MM.1S (cell line): Measurements from ENCODE around the gene SDC3.

Experiments used
- DNase-seq: peaks from one replicate; pipeline ENCODE4 v3.0.0-alpha.2; 2015
- H2AFZ ChIP-seq: fragments of 300-600 bp; sonication (generic); 2 replicates; pipeline ENCODE4 v1.6.0; 2016; ENCODE audit warnings: antibody characterized with exemption, low read length
- H3F3A ChIP-seq: fragments of 300-600 bp; sonication (generic); 2 replicates; pipeline ENCODE4 v1.6.1; 2016; ENCODE audit warnings: mild to moderate bottlenecking, antibody characterized with exemption, low read length, moderate library complexity, mixed read lengths; ENCODE audit not compliant: insufficient read depth
- H3K27ac ChIP-seq: fragments of 300-600 bp; sonication (generic); 2 replicates; pipeline ENCODE4 v1.5.1; 2016; ENCODE audit warnings: mild to moderate bottlenecking, low read length
- H3K27me3 ChIP-seq: fragments of 300-600 bp; sonication (generic); replicated peaks from 2 replicates; pipeline ENCODE4 v1.6.0; 2016; ENCODE audit warnings: low read length; ENCODE audit not compliant: insufficient read depth
- H3K36me3 ChIP-seq: fragments of 300-600 bp; sonication (generic); replicated peaks from 2 replicates; pipeline ENCODE4 v1.6.1; 2016; ENCODE audit warnings: mild to moderate bottlenecking, low read length, mixed read lengths; ENCODE audit not compliant: insufficient read depth
- H3K4me1 ChIP-seq: fragments of 300-600 bp; sonication (generic); 2 replicates; pipeline ENCODE4 v1.6.1; 2016; ENCODE audit warnings: low read length, mixed read lengths
- H3K4me2 ChIP-seq: fragments of 300-600 bp; sonication (generic); 2 replicates; pipeline ENCODE4 v1.6.0; 2016; ENCODE audit warnings: low read depth, low read length
- H3K4me3 ChIP-seq: fragments of 300-600 bp; sonication (generic); 2 replicates; pipeline ENCODE4 v1.5.1; 2016; ENCODE audit warnings: low read length, mixed read lengths
- H3K79me2 ChIP-seq: fragments of 300-600 bp; sonication (generic); 2 replicates; pipeline ENCODE4 v1.6.1; 2016; ENCODE audit warnings: mixed run types, low read length, mixed read lengths
- H3K9ac ChIP-seq: fragments of 300-600 bp; sonication (generic); 2 replicates; pipeline ENCODE4 v1.6.1; 2016; ENCODE audit warnings: low read length, mixed read lengths
- H3K9me2 ChIP-seq: fragments of 300-600 bp; sonication (generic); replicated peaks from 2 replicates; pipeline ENCODE4 v1.6.1; 2016; ENCODE audit warnings: mild to moderate bottlenecking, low read length, mixed read lengths; ENCODE audit not compliant: insufficient read depth
- H3K9me3 ChIP-seq: fragments of 300-600 bp; sonication (generic); replicated peaks from 2 replicates; pipeline ENCODE4 v1.6.1; 2016; ENCODE audit warnings: mild to moderate bottlenecking, low read length, mixed read lengths; ENCODE audit not compliant: insufficient read depth
- H4K20me1 ChIP-seq: fragments of 300-600 bp; sonication (generic); 2 replicates; pipeline ENCODE4 v1.6.1; 2016; ENCODE audit warnings: mild to moderate bottlenecking, low read length, moderate library complexity, mixed read lengths; ENCODE audit not compliant: insufficient read depth
- CTCF ChIP-seq: fragments of 300-600 bp; sonication (generic); IDR thresholded peaks from 2 replicates; pipeline ENCODE4 v1.5.1; 2016; ENCODE audit warnings: antibody characterized with exemption, low read length, mixed read lengths
- EZH2 ChIP-seq: fragments of 300-600 bp; sonication (generic); optimal IDR thresholded peaks from 2 replicates; pipeline ENCODE3; 2017; ENCODE audit warnings: low read depth, mild to moderate bottlenecking, antibody characterized with exemption, low read length, mixed read lengths
- EZH2phosphoT487 ChIP-seq: fragments of 300-600 bp; sonication (generic); IDR thresholded peaks from 2 replicates; pipeline ENCODE4 v1.6.1; 2018; ENCODE audit warnings: antibody characterized with exemption, low read length

The SDC3 gene

GRCh38 chr1:30908696-30909364 is at the start of gene SDC3:
Gene SDC3 (minus strand): TSS chr1:30908758. CDS start chr1:30908586, 172 bp downstream.
- Histone ChIP-seq H3K9me3 (no peaks in the 10 kb centered on the region), H3K4me3 (no peak within 1 kb of the TSS), H3K27ac (no peak within 1 kb of the TSS), H2AFZ (no peak within 1 kb of the TSS), H3K79me2 (no peaks in the 10 kb centered on the region), H4K20me1 (no peaks in the 10 kb centered on the region), H3K27me3 (peaks cover 40% of the 10 kb centered on the region), H3K4me2 (peak within 1 kb of the TSS; percentile 51; the same call in 1 of the 2 replicates), H3K9me2 (no peaks in the 10 kb centered on the region), H3K36me3 (no peaks in the 10 kb centered on the region), H3K4me1 (no peaks in the 10 kb centered on the region), H3F3A (no peaks in the 10 kb centered on the region), H3K9ac (no peak within 1 kb of the TSS)
- no peak for TF ChIP-seq EZH2phosphoT487
- no peak for TF ChIP-seq EZH2
- TF ChIP-seq CTCF = no peak
- peak; percentile 25 for DNase-seq

- peaks cover 52% of the 10 kb centered on the region for H3K79me2 ChIP-seq
- H3K9me2 ChIP-seq = no peaks in the 10 kb centered on the region
- H3K4me3 ChIP-seq = no peak overlapping the region
- H4K20me1 ChIP-seq = peaks cover 7% of the 10 kb centered on the region; the same call in 1 of the 2 replicates
- H3K9ac ChIP-seq = no peak overlapping the region
- H3K9me3 ChIP-seq = no peaks in the 10 kb centered on the region
- no peaks in the 10 kb centered on the region for H3K4me1 ChIP-seq
- no peak overlapping the region for H3K4me2 ChIP-seq
- no peak overlapping the region for H2AFZ ChIP-seq
- DNase-seq = no peak
- TF ChIP-seq CTCF (no peak), EZH2phosphoT487 (no peak), EZH2 (no peak)
- H3F3A ChIP-seq = no peaks in the 10 kb centered on the region
- no peak overlapping the region for H3K27ac ChIP-seq
- H3K27me3 ChIP-seq = no peaks in the 10 kb centered on the region
- peaks cover 11% of the 10 kb centered on the region; the same call in 1 of the 2 replicates for H3K36me3 ChIP-seq
These were observed 49.1 kb upstream of the SDC3 start for GRCh38 chr1:30957560-30958222.

- no peak for DNase-seq
- no peak for TF ChIP-seq CTCF
- TF ChIP-seq EZH2 = no peak
- no peak for TF ChIP-seq EZH2phosphoT487
- H3K79me2 ChIP-seq = peaks cover 51% of the 10 kb centered on the region
- H3K4me1 ChIP-seq = no peaks in the 10 kb centered on the region
- no peak overlapping the region for H2AFZ ChIP-seq
- peaks cover 6% of the 10 kb centered on the region; the same call in 1 of the 2 replicates for H4K20me1 ChIP-seq
- H3K9me3 ChIP-seq = no peaks in the 10 kb centered on the region
- H3K4me2 ChIP-seq = no peak overlapping the region
- H3K9me2 ChIP-seq = no peaks in the 10 kb centered on the region
- no peak overlapping the region for H3K4me3 ChIP-seq
- H3F3A ChIP-seq = no peaks in the 10 kb centered on the region
- H3K9ac ChIP-seq = no peak overlapping the region
- H3K27ac ChIP-seq = no peak overlapping the region
- H3K36me3 ChIP-seq = peaks cover 15% of the 10 kb centered on the region
- no peaks in the 10 kb centered on the region for H3K27me3 ChIP-seq
These were observed 47.0 kb upstream of the SDC3 start for GRCh38 chr1:30955448-30956015.
